K562 (cell line): ENCODE measurements around the gene MAPK13. TPM values are rescaled to one million over a fixed set of nuclear protein-coding genes. Genes with fewer than 3 reads are reported as not detected.

Experiments
- E2F4 ChIP-seq: sonication (generic); formaldehyde crosslinking; IDR thresholded peaks from 2 replicates; pipeline ENCODE4 v1.8.0; 2022; ENCODE audit warnings: mild to moderate bottlenecking, low read depth, missing genetic modification reagents
- GABPB1 ChIP-seq: sonication (generic); formaldehyde crosslinking; IDR thresholded peaks from 2 replicates; pipeline ENCODE4 v1.8.0; 2022; ENCODE audit warnings: mild to moderate bottlenecking, missing genetic modification reagents
- MTA2 ChIP-seq: fragments of 450-650 bp; IDR thresholded peaks from 2 replicates; pipeline ENCODE4 v1.6.1; 2016; ENCODE audit warnings: low read depth
- PRDM10 ChIP-seq: fragments of 450-650 bp; IDR thresholded peaks from 2 replicates; pipeline ENCODE4 v1.6.1; 2018; ENCODE audit not compliant: partially characterized antibody
- RCOR1 ChIP-seq, 2 experiments: IDR thresholded peaks; 2 replicates each; pipeline ENCODE4 v1.6.1; 2012; ENCODE audit warnings: low read depth in 2 of 2, low read length in 2 of 2, borderline replicate concordance in 1 of 2, improper control_type of control experiment in 1 of 2
- RERE ChIP-seq: sonication (generic); formaldehyde crosslinking; IDR thresholded peaks from 2 replicates; pipeline ENCODE4 v1.8.0; 2023; ENCODE audit warnings: missing genetic modification reagents, mild to moderate bottlenecking, borderline replicate concordance
- SMARCB1 ChIP-seq: IDR thresholded peaks from 2 replicates; pipeline ENCODE4 v1.6.1; 2011; ENCODE audit warnings: improper control_type of control experiment, low read depth; ENCODE audit not compliant: insufficient read length
- SMC3 ChIP-seq: conservative IDR thresholded peaks from 2 replicates; pipeline ENCODE4 v1.6.1; 2011; ENCODE audit warnings: low read depth, low read length, improper control_type of control experiment; ENCODE audit not compliant: insufficient read depth
- ZBTB12 ChIP-seq: fragments of 250-450 bp; sonication (Bioruptor Pico); IDR thresholded peaks from 2 replicates; pipeline ENCODE4 v1.4.0; 2020
- ZBTB17 ChIP-seq: fragments of 450-650 bp; formaldehyde crosslinking; IDR thresholded peaks from 2 replicates; pipeline ENCODE4 v1.4.0; 2020; ENCODE audit warnings: mild to moderate bottlenecking
- ZNF395 ChIP-seq: fragments of 200-800 bp; sonication (Bioruptor generic); IDR thresholded peaks from 2 replicates; pipeline ENCODE4 v1.6.1; 2017; ENCODE audit warnings: missing genetic modification characterization, missing compliant biosample characterization
- polyA plus RNA-seq, 8 experiments: library from polyadenylated mRNA; depleted of rRNA in 4 of 8; stranded (reverse) in 5 of 8; unstranded in 3 of 8; fragments of >200 nt; fragmentation: Nextera tagmentation in 2 of 8; fragmentation: Illumina TruSeq in 1 of 8; extraction: Ambion mirVana in 2 of 8; extraction: Trizol in 1 of 8; gene quantifications; 2 replicates each; pipeline versions ENCODE4 v1.2.1 to v1.2.3, GENCODE V29; 2011 to 2014; ENCODE audit warnings: inconsistent platforms in 1 of 8, missing spikeins in 1 of 8
- total RNA-seq, 7 experiments: library from RNA; depleted of rRNA in 6 of 7; stranded (reverse); fragments of >200 nt in 6 of 7; fragmentation: Illumina TruSeq in 2 of 7; extraction: Trizol in 2 of 7; gene quantifications; 2 replicates each; pipeline versions ENCODE4 v1.2.1 to v1.2.3, GENCODE V29; 2011 to 2021; ENCODE audit warnings: low replicate concordance in 1 of 7

MAPK13 gene
- total and polyA plus RNA-seq, 9 of the 15 experiments (the other 6 are each of a cell fraction or from before 2014, with no cell fraction given): 0.03 to 2.3 (median 0.48) TPM; not detected in 1

- TF ChIP-seq ZBTB17 (CRISPR knock-in tag): 0 out of 2 replicates have a peak, but pooled peaks have one; percentile 38
- no peak for TF ChIP-seq SMC3
- no peak for TF ChIP-seq E2F4 (CRISPR knock-in tag)
- TF ChIP-seq SMARCB1: peak; percentile 26
- peak; percentile 69 for TF ChIP-seq MTA2
- TF ChIP-seq RCOR1 (IDR thresholded peaks at IDR 0.05; ENCODE audit: borderline replicate concordance in 1 of 2, low read depth in 2 of 2, low read length in 2 of 2): peak in 1 of 2 experiments; percentile 89; a peak in 3 of 4 replicates
- TF ChIP-seq GABPB1 (CRISPR knock-in tag): peak; percentile 86
- peak; percentile 68 for TF ChIP-seq ZBTB12 (CRISPR knock-in tag)
- peak; percentile 85 for TF ChIP-seq ZNF395
- TF ChIP-seq RERE (CRISPR knock-in tag): no peak
- TF ChIP-seq PRDM10: peak; percentile 58
Observed at GRCh38 chr6:36118550-36119107, 11.7 kb upstream of the MAPK13 start (continued).
